ENCODE results near the gene TTC31.

DNA sequence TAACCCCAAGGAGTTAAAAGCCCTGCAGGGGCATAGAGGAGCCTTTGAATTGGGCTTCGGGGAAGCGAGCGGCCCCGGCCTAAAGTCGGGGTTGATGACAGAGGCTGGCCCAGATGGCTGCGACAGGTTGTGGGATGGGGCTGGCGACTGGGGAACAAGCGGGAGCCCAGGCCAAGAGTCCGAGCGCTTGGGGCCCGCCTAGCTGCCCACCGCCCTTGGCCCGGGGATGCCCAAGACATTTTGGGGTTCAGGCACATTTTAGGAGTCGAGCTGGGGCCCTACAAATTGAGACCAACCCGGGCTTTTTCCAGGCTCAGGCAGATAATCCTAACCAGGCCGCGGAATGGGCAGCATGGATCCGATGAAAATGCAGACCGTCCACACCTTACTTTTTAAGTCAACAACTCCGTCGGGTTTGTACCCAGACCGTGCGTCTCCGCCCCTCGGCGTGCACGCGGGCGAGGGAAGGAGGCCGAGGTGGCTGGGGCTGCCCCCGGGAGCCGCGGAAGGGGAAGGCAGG, 41.7 kb upstream of the TTC31 start:
- no peak for TF ChIP-seq POLR2A (IDR thresholded peaks at IDR 0.05; ENCODE audit: low read depth, low read length)
- no peak for TF ChIP-seq TAF1 (IDR thresholded peaks at IDR 0.05; ENCODE audit: low read depth, low read length)
